GM18873 (cell line): ENCODE measurements around the gene NLRP1.
A peak's percentile ranks its signal among the peaks of the same experiment; 100 is the strongest.

Experiments used
- ATAC-seq: cut with Tn5 transposase; IDR thresholded peaks from one replicate; pipeline ENCODE4 v1.9.1; 2021; ENCODE audit warnings: mild to moderate bottlenecking, moderate library complexity, moderate number of reproducible peaks; ENCODE audit not compliant: unreplicated experiment, low FRiP score

The NLRP1 gene

DNA sequence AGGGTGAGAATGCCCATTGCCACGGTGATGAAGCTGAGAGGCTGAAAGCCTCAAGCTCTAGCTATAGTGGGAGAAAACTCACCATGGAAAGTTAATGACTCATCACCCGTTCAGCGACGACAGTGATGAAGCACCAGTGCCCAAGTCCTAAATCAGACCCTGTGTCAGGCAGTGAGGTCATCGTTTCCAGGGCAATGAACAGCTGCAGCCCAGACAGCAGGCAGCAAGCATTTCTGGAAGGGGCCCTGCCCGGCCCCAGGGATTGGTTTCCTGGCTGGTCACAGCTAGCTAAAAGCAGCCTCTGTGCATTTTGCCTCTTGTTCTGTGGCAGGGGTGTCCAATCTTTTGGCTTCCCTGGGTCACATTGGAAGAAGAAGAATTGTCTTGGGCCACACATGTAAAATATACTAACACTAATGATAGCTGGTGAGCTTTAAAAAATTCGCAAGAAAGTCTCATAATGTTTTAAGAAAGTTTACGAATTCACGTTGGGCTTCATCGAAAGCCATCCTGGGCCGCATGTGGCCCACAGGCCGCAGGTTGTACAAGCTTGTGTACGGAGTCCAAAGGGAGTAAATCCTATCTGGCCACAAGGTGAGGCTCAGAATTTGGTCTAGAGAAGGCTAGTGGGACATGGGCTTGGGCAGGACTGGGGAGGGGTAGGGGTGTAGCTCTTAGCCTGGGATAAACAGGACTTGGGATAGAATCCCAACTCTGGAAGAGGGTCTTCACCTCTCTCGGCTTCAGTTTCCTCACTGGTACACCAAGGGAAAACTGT, 57.3 kb downstream of the NLRP1 start:
- no peak for ATAC-seq

- no peak for ATAC-seq
These were observed 61.1 kb downstream of the NLRP1 start for GRCh38 chr17:5523249-5523648.

- ATAC-seq, result no peak
These were observed 61.8 kb downstream of the NLRP1 start for GRCh38 chr17:5522476-5522875.

DNA sequence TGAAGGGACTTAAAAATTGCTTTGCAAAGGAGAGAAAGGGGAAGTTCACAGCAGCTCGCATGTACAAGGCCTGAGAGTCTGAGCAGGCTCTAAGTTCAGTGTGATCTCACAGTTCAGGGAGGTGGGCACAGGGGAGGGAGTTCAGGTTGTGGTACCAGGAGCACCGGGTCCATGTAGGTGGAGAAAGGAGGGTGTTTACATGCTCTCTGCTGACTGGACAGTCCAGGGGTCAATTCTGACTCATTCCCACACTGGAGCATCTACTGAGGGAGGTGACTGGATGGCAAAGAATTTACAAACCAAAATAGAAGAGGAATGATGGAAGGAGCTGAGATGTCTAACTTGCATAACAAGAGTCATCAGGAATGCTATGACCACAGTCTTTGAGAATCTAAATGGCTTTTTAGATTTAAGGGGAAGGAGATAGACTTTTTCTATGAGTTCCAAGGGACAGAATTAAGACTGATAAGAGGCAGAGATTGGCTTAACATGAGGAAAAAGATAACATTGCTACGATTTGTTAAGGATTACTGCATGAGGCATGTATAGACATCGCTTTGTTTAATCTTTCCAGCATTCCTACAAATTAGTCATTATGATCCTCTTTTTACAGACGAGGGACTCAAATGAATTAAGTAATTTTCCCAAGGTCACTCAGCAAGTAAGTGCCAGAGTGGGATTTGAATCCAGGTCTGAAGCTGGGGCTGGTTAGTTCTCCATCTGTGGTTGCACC, 68.1 kb downstream of the NLRP1 start:
- no peak for ATAC-seq

DNA sequence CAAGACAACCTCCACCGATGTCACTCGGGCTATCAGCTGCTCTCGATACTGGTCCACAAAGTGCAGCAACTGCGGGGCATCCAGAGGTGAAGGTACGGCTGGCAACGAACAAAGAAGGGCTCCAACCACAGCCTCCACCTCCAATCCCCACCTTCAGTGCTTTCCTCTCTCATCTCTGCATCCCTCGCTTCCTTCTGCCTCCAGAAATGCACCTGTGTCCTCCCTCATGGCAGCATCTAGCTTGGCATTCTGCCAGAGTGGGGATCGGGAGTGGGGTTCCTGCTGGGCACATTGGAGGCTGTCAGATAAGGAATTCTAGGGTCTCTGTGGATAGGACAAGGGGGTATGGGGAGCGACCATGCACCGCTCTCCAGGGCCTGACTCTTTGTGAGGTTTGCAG, 69.3 kb downstream of the NLRP1 start:
- ATAC-seq, result no peak

- no peak for ATAC-seq
These were observed 70.7 kb downstream of the NLRP1 start for GRCh38 chr17:5513628-5514027.

DNA sequence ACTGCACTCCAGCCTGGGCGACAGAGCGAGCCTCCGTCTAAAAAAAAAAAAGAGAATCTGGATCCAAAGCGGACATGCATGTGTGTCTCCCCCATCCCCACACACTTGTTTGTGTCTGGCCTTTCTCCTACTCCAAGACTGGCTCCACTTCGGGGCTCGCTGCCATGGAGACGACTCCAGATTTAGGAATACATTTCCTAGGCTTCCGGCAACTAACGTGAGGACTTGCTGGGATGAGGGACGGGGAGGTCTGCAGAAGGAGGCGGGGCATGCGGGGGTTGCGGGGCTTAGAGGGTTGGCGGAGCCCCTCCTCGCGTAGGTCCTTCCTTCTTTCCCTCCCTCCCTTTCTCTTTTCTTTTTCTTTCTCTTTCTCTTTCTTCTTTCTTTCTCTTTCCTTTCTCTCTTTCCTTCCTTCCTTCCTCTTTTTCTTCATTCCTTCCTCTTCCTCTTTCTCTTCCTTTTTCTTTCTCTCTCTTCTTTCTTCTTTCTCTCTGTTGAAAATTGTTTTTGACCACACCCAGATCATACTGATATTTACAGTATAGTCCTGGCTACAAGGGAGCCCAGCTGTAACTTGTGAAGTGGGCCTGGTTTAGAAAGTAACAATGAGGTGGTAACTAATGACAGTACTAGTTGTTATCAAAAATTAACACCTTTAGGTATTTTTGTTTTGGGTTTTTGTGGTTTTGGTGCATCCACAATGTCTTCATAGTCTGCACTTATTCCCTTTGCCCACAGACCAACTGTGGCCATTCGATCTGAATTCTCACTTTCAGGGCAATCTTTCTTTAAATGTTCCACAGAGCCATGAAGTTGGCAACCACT, 72.7 kb downstream of the NLRP1 start:
- ATAC-seq, result no peak

DNA sequence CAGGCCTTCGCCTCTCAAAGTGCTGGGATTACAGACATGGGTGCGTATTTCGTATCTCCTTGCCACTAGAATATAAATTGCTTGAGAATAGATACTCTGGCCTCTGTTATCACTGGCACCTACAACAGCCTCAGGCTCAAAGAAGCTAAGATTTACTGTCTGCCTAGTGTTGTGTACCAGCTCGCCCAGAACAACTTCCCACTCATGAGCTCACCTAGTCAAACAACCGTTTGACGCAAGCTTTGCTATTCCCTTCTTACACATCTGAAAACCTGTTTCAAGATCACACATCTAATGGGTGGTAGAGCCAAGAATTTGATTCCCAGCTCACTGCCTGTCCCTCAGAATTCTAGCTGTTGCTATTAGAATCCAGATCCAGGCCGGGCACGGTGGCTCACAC, 73.5 kb downstream of the NLRP1 start:
- ATAC-seq, result no peak

DNA sequence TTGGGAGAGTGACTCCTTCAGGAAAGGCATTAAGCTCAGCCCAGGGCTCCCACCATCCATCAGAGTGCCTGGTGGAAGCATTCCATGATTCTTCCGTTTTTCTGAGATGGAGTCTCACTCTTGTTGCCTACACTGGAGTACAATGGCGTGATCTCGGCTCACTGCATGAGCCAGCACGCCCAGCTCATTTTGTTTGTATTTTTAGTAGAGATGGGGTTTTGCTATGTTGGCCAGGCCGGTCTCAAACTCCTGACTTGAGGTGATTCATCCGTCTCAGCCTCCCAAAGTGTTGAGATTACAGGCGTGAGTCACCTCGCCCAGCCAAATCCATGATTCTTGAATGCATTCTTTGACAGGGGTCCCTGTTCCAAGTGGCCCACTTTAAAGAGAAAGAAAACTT, 74.8 kb downstream of the NLRP1 start:
- ATAC-seq, result no peak

DNA sequence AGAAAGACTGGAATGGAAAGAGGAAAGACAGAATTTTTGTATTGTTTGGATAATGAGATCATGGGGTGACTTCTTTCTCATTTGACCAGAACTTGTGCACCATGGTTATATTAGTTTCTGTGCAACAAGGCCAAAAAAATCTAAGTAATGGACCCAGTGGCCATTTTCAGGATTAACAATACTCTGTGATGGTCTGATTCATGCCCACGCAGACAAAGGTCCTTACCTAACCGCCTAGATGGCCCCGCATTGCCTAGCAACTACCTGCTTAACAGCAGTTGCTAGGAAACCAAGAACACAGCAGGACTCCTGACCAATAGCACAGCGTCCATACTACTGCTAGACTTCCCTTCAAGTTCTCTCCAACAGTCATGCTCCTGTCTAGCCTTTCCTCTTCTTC, 75.5 kb downstream of the NLRP1 start:
- ATAC-seq, result no peak

DNA sequence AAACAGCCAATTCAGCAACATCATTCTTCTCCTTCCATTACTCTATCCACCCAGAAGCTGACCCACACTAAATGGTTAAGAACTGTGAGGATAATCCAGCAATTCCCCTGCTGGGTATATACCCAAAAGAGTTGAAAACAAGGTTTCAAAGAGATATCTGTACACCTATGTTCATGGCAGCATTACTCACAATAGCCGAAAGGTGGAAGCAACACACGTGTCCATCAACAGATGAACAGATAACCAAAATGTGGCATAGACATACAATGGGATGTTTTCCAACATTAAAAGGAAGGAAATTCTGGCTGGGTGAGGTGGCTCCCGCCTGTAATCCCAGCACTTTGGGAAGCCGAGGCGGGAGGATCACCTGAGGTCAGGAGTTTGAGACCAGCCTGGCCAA, 78.0 kb downstream of the NLRP1 start:
- no peak for ATAC-seq

- no peak for ATAC-seq
These were observed 81.8 kb downstream of the NLRP1 start for GRCh38 chr17:5502552-5502951.

- no peak for ATAC-seq
These were observed 82.6 kb downstream of the NLRP1 start for GRCh38 chr17:5501685-5502084.

GRCh38 chr17:5500589-5501391, 83.5 kb downstream of the NLRP1 start:
- ATAC-seq, result no peak

- no peak for ATAC-seq
These were observed 84.1 kb downstream of the NLRP1 start for GRCh38 chr17:5500247-5500588.

DNA sequence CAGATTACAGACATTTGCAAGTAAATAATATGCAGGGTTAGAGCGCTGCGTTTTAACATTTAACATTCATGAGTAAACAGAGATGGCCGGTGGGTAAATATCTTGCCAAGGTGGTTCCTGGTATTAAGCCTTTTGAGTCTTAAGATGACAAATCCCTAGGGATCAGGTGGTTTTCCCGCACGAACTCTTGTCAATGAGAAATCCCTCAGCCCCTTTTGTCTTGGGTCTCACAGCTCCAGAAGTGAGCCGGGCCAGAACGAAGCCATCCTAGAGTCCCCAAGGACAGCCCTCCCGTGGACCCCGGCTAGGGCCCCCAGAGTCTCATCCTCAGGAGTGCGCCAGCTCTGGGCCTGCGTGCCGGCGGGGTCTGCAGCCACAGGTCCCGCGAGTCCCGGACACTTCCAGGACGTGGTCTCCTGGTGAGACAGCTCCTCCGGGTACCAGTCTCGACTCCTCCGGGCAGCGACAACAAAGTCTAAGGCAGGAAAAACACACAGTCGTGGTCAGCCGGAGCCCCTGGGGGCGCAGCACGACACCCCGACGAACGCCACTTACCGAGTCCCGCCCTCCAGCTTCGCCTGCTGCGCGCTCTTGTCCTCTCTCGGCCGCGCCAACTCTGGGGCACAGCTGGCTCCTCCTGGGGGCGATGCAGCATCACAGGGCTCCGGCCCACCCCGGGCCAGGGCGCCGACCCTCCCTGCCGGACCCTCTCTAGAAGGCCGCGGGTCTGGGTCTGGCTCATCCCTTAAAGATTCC, 84.7 kb downstream of the NLRP1 start:
- no peak for ATAC-seq

- no peak for ATAC-seq
These were observed 91.3 kb downstream of the NLRP1 start for GRCh38 chr17:5492970-5493369.

GRCh38 chr17:5488752-5489151, 95.6 kb downstream of the NLRP1 start:
- ATAC-seq, result no peak

GRCh38 chr17:5486206-5487124, 97.8 kb downstream of the NLRP1 start, which contains the start of gene MIS12:
MIS12 (plus strand) TSS chr17:5486566; CDS start chr17:5488863, 2,297 bp downstream.
- peak; percentile 78 for ATAC-seq
